Left lobe of liver (tissue), 2 donors: Measurements from ENCODE around the gene CFAP97D2. TPM values are rescaled to one million over a fixed set of nuclear protein-coding genes. Genes with fewer than 3 reads are reported as not detected.
"Not testable (repeated sequence)": the region's sequence is repeated elsewhere in the genome, so short reads cannot be mapped to it uniquely, and the experiment has no call there.

ENCODE experiments used
- ATAC-seq: fragments of 200-7000 bp; cut with Tn5 transposase; one replicate; pipeline ENCODE4 v1.9.1; 2020; ENCODE audit warnings: mild to moderate bottlenecking, moderate library complexity
- DNase-seq: peaks from one replicate; pipeline ENCODE4 v3.0.0-alpha.2; 2020; ENCODE audit warnings: low spot score
- total RNA-seq: library from RNA; stranded (reverse); gene quantifications from one replicate; pipeline ENCODE4 v1.2.1, GENCODE V29; 2021
- donor health status: DM: no; HTN: no; CAD: no; lungs with moderate emphysema.
- donor health status: DM: no; HTN: yes; CAD: no.

Gene CFAP97D2
- total RNA-seq, 1 donor from 2014 or later = not detected

DNA sequence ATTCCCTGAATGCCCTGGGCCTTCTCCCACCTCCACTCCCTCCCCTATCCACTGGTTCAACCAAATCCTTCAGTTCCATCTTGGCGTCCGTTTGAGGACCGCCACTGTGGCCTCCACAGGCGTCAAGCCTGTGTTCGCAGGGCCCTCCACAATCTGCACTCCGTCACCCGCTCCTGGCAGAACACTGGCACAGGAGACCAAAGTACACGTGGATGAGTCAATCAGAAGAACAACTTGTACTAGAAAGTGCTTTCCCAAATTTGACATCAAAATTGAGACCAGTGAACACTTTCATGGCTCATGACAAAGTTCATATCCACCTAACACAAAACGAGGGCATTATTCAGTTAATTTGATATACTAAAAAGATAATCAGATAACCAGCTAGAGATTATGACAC lies 49.1 kb downstream of the CFAP97D2 start:
- DNase-seq (peak; percentile 84), ATAC-seq (peak; percentile 74)

DNA sequence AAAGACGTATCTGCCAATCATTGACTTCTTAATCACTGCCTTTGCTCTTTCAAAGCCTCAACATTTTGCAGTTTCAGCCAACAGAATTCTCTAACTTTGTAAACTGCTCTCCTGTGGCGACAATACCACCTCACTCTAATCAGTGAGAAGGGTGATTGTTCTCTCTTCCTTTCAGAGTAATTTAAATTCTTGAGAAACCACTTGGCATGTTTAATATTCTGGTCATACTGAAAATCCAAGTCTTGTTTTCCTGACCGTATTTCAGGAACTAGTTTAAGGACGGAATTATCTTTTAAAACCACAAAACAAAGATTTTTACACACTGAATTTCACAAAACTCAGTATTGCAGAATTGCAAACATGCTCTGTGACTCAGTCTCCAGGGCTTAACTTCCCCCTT lies 50.4 kb downstream of the CFAP97D2 start:
- DNase-seq (no peak), ATAC-seq (no peak)

DNA sequence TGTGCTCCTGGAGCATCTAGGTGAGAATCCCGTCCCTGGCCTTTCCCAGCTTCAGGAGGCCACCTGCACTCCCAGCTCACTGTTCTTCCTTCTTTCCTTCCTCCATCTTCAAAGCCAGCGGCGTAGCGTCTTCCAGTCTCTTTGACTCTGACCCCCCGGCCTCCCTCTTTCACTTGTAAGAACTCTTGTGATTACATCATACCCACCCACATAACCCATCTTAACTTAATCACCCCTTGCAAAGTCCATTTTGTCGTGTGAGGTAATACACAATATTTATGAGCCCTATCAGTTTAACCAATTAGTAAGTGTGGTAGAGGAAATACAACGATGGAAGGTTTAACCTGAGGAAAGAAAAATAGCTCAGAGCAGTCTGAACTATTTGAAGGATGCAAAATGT lies 51.1 kb downstream of the CFAP97D2 start:
- ATAC-seq (no peak), DNase-seq (no peak)

DNA sequence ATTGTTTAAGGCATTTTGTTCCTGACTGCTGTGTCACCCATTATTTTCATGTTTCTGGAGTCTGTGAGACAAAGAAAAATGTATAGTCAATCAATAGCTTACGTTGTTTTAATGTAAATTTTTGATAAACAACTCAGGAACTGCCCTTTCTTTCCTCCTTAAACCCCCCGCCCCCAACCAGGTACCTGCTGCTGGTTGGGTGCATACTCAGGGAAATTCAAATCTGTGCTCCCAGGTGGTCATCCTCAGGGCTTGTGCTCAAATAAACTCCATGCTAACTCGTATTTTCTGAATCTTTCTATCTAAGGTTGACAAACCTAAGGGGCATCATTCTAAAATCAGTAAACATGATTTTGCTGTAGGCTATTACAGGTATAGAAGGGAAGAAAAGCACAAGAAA lies 51.5 kb downstream of the CFAP97D2 start:
- ATAC-seq (no peak), DNase-seq (no peak)

DNA sequence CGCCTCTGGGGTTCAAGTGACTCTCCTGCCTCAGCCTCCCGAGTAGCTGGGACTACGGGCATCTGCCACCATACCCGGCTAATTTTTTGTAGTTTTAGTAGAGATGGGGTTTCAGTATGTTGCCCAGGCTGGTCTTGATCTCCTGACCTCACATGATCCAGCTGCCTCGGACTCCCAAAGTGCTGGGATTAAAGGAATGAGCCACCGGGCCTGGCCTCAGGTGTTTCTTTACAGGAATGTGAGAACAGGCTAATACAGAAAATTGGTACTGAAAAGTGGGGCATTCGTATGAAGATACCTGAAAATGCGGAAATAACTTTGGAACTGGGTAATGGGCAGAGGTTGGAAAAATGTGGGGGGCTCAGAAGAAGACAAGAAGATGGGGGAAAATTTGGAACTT lies 52.8 kb downstream of the CFAP97D2 start:
- no peak for DNase-seq
- no peak for ATAC-seq

DNA sequence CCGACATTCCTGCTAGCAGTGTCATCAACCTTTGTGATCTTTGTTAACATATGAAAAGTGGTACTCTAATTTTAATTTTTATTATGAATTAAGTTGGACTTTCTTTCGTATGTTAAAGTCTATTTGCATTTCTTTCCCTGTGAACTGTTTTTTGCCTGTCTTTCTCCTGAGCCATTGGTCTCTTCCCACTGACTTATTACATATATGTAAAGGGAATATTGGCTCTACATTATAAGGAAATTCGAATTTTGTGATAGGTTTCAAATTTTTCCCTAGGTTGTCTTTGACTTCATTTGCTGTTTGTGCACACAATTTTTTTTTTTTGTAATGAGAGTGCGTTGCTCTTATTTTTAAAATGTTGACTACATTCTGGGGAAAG lies 55.2 kb downstream of the CFAP97D2 start:
- no peak for ATAC-seq
- DNase-seq = no peak

DNA sequence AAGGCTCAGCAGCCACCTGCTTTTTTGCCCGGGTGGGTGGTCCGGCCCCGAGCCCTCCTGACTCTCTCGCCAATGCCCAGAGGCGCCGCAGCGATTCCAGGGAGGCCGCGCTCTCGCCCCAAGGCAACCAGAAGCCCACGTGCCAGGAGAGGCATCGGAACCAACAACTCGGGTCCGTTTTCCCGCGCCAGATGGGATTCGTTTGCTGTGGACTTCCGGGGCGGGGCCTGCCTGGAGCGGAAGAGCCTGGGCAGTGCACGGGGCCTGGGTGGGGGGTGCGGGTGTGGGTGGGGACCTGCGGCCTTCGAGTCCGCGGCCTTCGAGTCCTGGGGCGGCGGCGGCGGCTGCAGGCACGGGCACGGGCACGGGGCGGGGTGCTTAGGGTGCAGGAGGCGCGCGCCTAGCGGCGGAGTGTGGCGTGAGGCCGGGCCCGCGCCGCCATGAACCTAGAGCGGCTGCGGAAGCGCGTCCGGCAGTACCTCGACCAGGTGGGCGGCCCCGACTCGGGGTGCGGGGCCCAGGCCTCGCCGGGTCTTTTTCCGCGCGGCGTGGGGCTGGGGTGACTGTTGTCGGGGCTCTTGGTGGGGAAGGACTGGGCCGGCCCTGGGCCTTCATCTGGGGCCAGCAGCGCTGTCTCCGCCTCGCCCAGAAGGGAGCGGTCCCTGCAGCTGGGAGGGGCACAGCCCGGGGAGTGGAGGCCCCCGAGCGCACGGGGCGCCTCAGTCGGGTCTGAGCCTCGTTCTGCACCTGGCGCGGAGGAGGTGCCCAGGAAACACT lies 55.8 kb downstream of the CFAP97D2 start, which contains the start of gene CDC16:
TSS of gene CDC16 (plus strand) at position 253 of the 777 bp plus-strand sequence. CDS start at position 441, 188 bp downstream.
- peak; percentile 92 for DNase-seq
- ATAC-seq = peak; percentile 95

DNA sequence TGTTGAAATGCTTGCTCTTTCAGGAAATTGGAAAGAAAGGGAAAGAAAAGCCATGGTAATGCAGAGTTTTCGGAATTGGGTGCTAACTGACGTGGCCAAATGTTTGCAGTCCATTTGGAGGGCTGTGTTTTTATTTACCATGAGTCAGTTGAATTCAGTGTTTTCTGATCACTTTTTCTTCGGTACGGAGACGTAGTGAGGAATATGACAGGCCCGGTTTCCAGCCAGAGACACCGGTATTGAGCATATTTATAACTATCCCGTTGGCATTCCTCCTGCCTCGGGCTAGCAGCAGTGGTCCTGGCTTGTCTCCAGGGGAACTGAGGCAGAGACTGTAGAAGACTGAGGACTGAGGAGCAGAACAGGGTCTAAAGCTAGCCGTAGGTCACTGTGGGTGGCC lies 56.6 kb downstream of the CFAP97D2 start:
- DNase-seq = no peak
- ATAC-seq = no peak

DNA sequence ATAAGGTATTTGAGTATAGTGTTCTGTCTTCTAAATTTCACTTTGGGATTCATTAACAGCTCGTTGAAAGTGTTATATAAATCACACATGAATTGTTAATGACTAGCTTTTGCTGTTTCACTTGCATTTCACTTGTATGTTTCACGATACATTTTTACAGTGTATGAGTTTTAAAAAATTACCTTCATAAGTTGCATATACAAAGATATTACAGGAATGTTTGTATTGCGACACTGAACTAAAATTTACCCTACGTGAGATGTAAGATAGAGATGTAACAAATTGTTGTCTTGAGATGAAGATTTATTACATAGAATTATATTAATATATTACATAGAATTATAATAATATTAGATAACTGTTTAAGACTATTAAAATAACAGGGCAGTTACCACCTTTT lies 57.2 kb downstream of the CFAP97D2 start:
- ATAC-seq = no peak

DNA sequence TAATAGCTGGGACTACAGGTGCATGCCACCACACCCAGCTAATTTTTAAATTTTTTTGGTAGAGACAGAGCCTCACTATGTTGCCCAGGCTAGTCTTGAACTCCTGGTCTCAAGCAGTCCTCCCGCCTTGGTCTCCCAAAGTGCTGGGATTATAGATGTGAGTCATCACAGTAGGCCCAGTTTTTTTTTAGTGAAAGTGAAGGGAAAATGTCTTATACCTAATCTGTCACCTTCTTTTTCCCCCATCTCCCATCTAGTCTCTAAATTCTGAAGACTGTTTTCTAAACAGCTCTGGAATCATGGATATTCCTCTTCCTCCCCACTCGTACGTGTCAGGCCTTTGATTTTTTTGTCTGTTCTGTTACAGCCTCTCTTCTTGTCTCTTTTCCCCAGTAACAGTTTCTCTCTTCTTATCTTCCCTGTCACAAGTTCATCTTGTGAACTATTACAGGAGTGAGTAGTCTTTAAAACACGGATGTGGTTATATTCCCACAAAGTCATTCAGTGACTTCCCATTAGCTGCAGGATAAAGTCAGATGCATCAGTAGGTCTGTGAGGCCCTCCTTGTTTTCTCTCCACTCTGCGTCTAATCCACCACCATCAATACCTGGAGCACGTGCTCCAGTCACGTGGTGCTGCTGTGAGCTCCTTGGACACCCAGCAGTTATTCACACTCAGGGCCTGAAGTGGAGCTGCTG lies 58.5 kb downstream of the CFAP97D2 start:
- ATAC-seq (no peak), DNase-seq (no peak)

More for the DNA sequence above, 57.2 kb downstream of the CFAP97D2 start:
- no peak for DNase-seq

DNA sequence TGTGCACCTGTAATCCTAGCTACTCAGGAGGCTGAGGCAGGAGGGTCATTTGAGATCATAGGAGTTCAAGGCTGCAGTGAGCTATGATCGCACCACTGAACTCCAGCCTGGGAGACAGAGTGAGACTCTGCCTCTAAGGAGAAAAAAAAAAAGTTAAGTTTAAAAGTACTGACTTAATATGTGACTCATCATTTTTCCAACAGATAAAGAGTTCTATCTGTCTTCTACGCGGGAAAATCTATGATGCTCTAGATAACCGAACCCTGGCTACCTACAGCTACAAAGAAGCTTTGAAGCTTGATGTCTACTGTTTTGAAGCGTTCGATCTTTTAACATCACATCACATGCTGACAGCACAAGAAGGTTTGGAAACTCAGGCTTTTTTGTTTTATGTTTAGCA lies 62.9 kb downstream of the CFAP97D2 start:
- no peak for ATAC-seq
- no peak for DNase-seq

DNA sequence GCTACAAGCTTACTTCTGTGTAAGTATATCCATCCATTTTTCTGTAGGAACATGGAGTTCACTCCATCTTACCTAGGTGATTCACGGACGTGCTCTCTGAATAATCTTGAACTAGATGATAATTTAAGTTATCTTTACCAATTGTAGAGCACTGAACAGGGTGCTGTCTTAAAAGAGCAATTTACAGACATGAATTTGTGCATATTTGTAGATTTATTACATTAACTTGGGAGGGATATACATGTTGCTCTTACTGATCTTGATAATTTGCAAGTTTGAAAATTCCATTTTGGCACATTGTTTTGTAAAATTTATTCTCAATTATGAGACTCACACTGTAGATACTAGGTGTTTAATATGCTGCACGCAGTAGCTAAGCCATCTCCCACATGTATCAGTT lies 64.9 kb downstream of the CFAP97D2 start:
- DNase-seq (no peak), ATAC-seq (no peak)

DNA sequence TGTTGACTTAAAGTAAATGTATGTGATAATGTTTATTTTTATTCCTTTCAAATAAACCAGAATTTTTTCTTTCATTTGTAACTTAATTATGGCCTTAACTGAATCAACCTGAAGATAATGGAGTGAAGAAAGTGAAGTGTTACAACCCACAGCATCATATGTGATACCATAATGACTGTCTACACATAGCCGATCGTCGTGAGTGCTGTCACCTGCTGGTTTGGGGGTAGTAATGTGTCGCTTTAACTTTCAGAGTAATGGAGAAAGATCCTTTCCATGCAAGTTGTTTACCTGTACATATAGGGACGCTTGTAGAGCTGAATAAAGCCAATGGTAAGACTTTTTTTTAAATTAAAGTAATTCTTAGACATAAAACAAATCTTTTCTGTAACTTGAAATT lies 65.6 kb downstream of the CFAP97D2 start:
- ATAC-seq (no peak), DNase-seq (no peak)

DNA sequence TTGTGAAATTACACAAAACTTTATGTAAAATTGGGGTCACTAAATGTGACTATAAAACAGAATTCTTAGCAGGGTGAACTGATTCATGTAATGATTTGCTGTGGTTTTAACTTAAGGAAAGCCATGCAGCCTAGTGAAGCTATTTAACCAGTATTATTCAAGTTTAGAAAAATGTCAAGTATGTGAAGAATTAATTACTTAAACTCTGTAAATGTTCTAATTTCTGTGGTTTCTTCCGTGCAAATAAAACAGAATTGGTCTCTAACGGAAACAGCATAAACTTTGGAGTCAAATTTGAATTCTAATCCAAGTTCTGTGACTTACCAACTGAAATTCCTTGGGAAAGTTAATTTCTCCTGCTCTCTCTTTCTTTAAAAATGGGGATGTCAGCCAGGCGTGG lies 69.0 kb downstream of the CFAP97D2 start:
- no peak for ATAC-seq
- no peak for DNase-seq

DNA sequence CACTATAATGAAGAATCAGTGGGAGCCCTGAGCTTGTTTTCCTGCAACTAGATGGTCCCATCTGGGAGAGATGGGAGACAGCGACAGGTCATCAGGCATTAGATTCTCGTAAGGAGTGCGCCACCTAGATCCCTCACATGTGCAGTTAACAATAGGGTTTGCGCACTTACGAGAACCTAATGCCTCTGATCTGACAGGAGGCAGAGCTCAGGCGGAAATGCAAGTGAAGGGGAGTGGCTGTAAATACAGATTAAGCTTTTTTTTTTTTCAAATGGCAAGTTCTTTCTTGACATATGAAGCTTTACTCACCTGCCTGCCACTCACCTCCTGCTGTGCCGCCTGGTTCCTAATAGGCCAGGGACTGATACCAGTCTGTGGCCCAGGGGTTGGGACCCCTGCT lies 70.0 kb downstream of the CFAP97D2 start:
- DNase-seq (no peak), ATAC-seq (no peak)

DNA sequence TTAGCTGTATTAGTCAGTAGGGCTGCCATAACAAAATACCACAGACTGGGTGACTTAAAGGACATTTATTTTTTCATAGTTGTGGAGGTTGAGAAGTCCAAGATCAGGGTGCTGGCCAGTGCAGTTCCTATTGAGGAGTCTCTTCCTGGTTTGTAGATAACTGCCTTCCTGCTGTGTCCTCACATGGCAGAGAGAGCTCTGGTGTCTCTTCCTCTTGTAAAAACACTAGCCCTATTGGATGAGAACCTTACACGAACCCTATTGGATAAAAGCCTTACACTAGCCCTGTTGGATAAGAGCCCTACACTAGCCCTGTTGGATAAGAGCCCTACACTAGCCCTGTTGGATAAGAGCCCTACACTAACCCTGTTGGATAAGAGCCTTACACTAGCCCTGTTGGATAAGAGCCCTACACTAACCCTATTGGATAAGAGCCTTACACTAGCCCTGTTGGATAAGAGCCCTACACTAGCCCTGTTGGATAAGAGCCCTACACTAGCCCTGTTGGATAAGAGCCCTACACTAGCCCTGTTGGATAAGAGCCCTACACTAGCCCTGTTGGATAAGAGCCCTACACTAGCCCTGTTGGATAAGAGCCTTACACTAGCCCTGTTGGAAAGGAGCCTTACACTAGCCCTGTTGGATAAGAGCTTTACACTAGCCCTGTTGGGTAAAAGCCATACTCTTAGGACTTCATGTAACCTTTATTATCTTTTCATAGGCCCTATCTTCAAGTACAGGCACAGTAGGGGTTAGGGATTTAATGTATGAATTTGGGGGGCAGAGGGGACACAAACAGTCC lies 72.8 kb downstream of the CFAP97D2 start:
- ATAC-seq = peak; percentile 34
- DNase-seq = not testable (repeated sequence)

DNA sequence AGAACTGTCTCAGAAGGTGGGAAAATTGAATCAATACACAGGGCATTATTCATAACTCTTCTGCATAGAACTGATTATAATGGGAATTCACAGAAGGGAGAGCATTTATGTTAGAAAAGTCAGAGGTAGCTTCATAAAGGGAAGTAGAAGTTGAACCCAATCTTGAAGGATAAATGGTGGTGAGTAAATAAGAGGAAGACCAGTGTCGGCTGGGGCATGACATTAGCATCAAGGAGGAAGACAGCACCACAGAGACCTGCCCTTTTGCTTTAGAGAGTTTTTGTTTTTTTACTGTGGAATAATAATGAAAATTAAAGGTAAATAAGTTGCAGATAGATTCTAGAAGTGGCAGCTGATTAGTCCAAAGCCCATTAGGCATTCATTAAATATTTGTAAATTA lies 77.5 kb downstream of the CFAP97D2 start:
- DNase-seq (no peak), ATAC-seq (no peak)

DNA sequence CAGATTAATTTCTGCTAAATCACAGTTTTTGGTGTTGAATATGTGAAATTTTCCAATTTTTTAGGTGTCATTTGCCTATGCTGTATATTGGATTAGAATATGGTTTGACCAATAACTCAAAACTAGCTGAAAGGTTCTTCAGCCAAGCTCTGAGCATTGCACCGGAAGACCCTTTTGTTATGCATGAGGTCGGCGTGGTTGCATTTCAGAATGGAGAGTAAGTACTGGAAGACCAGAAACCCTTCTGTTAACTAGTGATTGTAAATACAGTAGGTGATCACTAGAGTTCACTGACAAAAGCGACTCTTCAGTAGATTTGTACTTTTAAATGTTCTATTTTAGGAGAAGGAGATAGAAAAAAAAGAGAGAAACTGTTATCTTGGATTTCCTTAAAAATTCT lies 78.0 kb downstream of the CFAP97D2 start:
- no peak for DNase-seq
- ATAC-seq = no peak

DNA sequence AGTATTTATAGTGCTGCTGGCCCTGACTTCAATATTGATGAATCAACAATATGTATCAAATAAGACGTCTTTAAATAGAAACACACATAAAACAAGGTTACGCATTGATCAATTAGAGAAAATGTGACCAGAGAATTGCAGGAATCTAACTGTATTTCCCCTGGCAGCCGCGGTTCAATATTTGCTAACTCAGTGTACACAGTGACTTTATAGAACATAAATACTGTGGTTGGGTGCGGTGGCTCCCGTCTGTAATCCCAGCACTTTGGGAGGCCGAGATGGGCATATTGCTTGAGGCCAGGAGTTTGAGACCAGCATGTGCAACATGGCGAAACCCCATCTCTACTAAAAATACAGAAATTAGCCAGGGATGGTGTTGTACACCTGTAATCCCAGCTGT lies 79.5 kb downstream of the CFAP97D2 start:
- ATAC-seq = no peak
- no peak for DNase-seq

DNA sequence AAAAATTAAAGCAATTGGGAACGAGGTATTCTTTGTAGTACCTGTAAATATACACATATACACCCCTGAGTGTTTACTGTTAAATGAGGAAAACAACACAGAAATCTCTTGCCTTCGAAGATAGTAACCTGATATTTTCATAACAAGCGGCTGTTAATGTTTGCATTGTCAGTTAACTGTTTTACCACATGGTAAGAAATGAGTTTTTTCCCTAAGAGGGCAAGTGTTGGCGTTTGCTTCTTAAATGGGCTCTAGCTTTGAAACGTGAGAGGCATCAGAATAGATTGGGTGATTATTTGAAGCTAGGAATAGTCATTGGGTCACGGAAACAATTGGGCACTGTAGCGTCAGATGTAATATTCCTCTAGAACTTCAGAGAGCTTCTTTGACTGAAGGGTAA lies 80.3 kb downstream of the CFAP97D2 start:
- ATAC-seq (no peak), DNase-seq (no peak)

DNA sequence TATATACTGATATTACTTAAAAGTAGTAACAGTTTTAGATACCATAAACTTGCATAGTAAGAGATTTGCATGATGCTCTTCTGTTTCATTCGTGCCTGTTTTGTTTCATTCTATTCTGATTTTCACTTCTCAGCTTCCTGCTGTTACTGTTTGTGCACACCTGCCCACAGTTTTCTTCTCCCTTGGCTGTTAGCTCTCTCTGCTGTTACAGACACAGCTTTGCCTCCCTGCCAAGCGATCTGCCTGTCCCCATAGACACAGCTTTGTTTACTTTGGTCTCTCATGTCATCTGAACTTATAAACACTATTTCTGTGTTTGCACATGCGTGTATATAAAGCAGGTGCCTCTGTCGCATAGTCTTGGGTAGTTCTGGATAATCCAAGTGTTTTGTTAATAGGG lies 80.9 kb downstream of the CFAP97D2 start:
- no peak for DNase-seq
- ATAC-seq = peak; percentile 64

DNA sequence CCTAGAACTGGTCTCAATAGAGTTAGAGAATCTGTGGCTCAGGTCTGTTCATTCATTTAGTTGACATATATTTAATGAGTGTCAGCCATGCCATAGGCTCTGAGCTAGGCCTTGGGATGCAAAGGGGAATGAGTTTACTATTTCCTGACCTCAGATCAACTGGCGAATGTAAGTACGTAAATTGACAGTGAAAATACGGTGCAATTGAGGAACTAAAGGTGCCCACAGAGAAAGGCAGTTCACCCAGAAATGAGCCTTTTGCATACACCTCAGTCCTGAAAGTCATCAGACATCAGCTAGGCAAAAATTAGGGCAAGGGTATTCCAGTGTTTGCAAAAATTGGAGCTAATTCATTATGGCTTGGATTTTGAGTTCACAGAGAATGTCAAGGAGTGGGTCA lies 81.8 kb downstream of the CFAP97D2 start:
- DNase-seq = no peak
- ATAC-seq = no peak
